HepG2 (cell line): ENCODE measurements around the gene SLAMF8. TPM values are rescaled to one million over a fixed set of nuclear protein-coding genes. Genes with fewer than 3 reads are reported as not detected.

Experiments used
- ATAC-seq: fragments of 200-7000 bp; cut with Tn5 transposase; 3 replicates; pipeline ENCODE4 v1.9.1; 2020; ENCODE audit warnings: mild to moderate bottlenecking, moderate library complexity
- BruUV-seq: library from RNA; stranded (reverse); fragments of 400-500 nt; replicated peaks from 2 replicates; lab custom pipeline; 2021; lab: Mats Ljungman, UMichigan
- CTCF ChIA-PET: fragments of 300-600 bp; formaldehyde crosslinking; extraction: SDS; loops from one replicate; lab custom pipeline; 2021; ENCODE audit warnings: low total read pairs, inconsistent platforms, low intra/inter-chr PET ratio; lab: Yijun Ruan, JAX
- POLR2A ChIA-PET: fragments of 350-600 bp; sonication (Branson Sonifier 250); formaldehyde crosslinking; loops from one replicate; lab custom pipeline; 2020; ENCODE audit warnings: antibody characterized with exemption, inconsistent platforms; lab: Yijun Ruan, JAX
- DNase-seq: peaks from one replicate; pipeline ENCODE4 v3.0.0-alpha.2; 2015; ENCODE audit warnings: low spot score
- FAIRE-seq: peaks from 3 replicates; lab custom pipeline; 2011; peaks lifted over from hg19 to GRCh38; lab: Jason Lieb, UNC
- H2AFZ ChIP-seq: one replicate; pipeline ENCODE4 v1.6.1; 2011; ENCODE audit warnings: low read length, inconsistent platforms
- H3K27ac ChIP-seq: fragments of 300-600 bp; 3 replicates; pipeline ENCODE4 v1.8.0; 2011; ENCODE audit warnings: mixed run types, mild to moderate bottlenecking, mixed read lengths, low read length, inconsistent platforms; ENCODE audit not compliant: insufficient read depth; ENCODE audit errors: extremely low read length
- H3K27me3 ChIP-seq, 2 experiments: fragments of 200-600 bp in 1 of 2; 2 replicates in 1 of 2; 3 replicates in 1 of 2; pipeline versions ENCODE4 v1.6.0 to v1.8.0; 2011; ENCODE audit warnings: low read length in 2 of 2, mild to moderate bottlenecking in 2 of 2, moderate library complexity in 2 of 2, inconsistent platforms in 1 of 2; ENCODE audit not compliant: insufficient read depth in 2 of 2, control insufficient read depth in 1 of 2
- H3K36me3 ChIP-seq, 2 experiments: fragments of 200-600 bp in 1 of 2; replicated peaks in 1 of 2; 2 replicates in 1 of 2; 3 replicates in 1 of 2; pipeline versions ENCODE4 v1.5.1 to v1.8.0; 2011; ENCODE audit warnings: low read length in 2 of 2, inconsistent platforms in 1 of 2; ENCODE audit not compliant: insufficient read depth in 2 of 2, control insufficient read depth in 1 of 2
- H3K4me1 ChIP-seq: 2 replicates; pipeline ENCODE4 v1.5.1; 2012; ENCODE audit warnings: low read length, inconsistent platforms; ENCODE audit not compliant: insufficient read depth
- H3K4me2 ChIP-seq: 2 replicates; pipeline ENCODE4 v1.6.0; 2011; ENCODE audit warnings: low read depth, low read length, inconsistent platforms
- H3K4me3 ChIP-seq, 3 experiments: fragments of 200-600 bp in 1 of 3; sonication (generic), shearing (Covaris generic) in 1 of 3; replicated peaks in 1 of 3; 2 replicates each; pipeline ENCODE4 v1.5.1; 2011 to 2016; ENCODE audit warnings: low read length in 3 of 3, inconsistent platforms in 2 of 3, low read depth in 2 of 3, mild to moderate bottlenecking in 2 of 3, control low read depth in 1 of 3, mixed read lengths in 1 of 3; ENCODE audit not compliant: insufficient read depth in 1 of 3
- H3K79me2 ChIP-seq: one replicate; pipeline ENCODE4 v1.6.1; 2011; ENCODE audit warnings: low read length, inconsistent platforms; ENCODE audit not compliant: insufficient read depth
- H3K9ac ChIP-seq: 2 replicates; pipeline ENCODE4 v1.6.0; 2011; ENCODE audit warnings: mild to moderate bottlenecking, low read depth, low read length, inconsistent platforms; ENCODE audit not compliant: insufficient read depth
- H3K9me3 ChIP-seq: 2 replicates; pipeline ENCODE4 v1.5.1; 2012; ENCODE audit warnings: mild to moderate bottlenecking, low read length
- H4K20me1 ChIP-seq: 2 replicates; pipeline ENCODE4 v1.6.0; 2011; ENCODE audit warnings: inconsistent platforms, mild to moderate bottlenecking, low read length, moderate library complexity; ENCODE audit not compliant: insufficient read depth
- AGO2 ChIP-seq: fragments of 200-400 bp; formaldehyde crosslinking; optimal IDR thresholded peaks from 2 replicates; pipeline ENCODE3; 2017; ENCODE audit warnings: mild to moderate bottlenecking, low read depth, low read length, moderate library complexity
- AKNA ChIP-seq: sonication (generic); formaldehyde crosslinking; IDR thresholded peaks from 2 replicates; pipeline ENCODE4 v1.4.0; 2020; ENCODE audit warnings: missing genetic modification reagents, borderline replicate concordance
- DBP ChIP-seq: sonication (generic); formaldehyde crosslinking; IDR thresholded peaks from 2 replicates; pipeline ENCODE4 v1.4.0; 2020; ENCODE audit warnings: missing genetic modification reagents; ENCODE audit errors: not compliant biosample characterization
- GLI4 ChIP-seq: sonication (generic); formaldehyde crosslinking; IDR thresholded peaks from 2 replicates; pipeline ENCODE4 v1.5.1; 2020; ENCODE audit warnings: missing genetic modification reagents, mild to moderate bottlenecking, moderate library complexity, borderline replicate concordance
- HBP1 ChIP-seq: IDR thresholded peaks from 2 replicates; pipeline ENCODE4 v1.6.1; 2016; ENCODE audit warnings: low read depth, control low read depth
- HCFC1 ChIP-seq: fragments of 150-350 bp; IDR thresholded peaks from 2 replicates; pipeline ENCODE4 v1.6.1; 2014; ENCODE audit warnings: low read depth, low read length
- NFE2 ChIP-seq: sonication (generic); formaldehyde crosslinking; IDR thresholded peaks from 2 replicates; pipeline ENCODE4 v1.4.0; 2020; ENCODE audit warnings: missing genetic modification reagents
- RBFOX2 ChIP-seq: fragments of 200-400 bp; formaldehyde crosslinking; IDR thresholded peaks from 2 replicates; pipeline ENCODE4 v1.6.1; 2017; ENCODE audit warnings: low read depth, mild to moderate bottlenecking, low read length
- SIN3A ChIP-seq: IDR thresholded peaks from 2 replicates; pipeline ENCODE4 v1.6.1; 2011; ENCODE audit warnings: low read depth, mild to moderate bottlenecking, control low read depth, low read length, borderline replicate concordance
- ZC3H13 ChIP-seq: sonication (generic); formaldehyde crosslinking; IDR thresholded peaks from 2 replicates; pipeline ENCODE4 v1.8.1; 2023; ENCODE audit warnings: mild to moderate bottlenecking, missing genetic modification reagents, moderate library complexity
- ZFP41 ChIP-seq: sonication (generic); formaldehyde crosslinking; IDR thresholded peaks from 2 replicates; pipeline ENCODE4 v1.4.0; 2020; ENCODE audit warnings: mild to moderate bottlenecking, missing genetic modification reagents, borderline replicate concordance
- ZMYM2 ChIP-seq: sonication (generic); formaldehyde crosslinking; IDR thresholded peaks from 2 replicates; pipeline ENCODE4 v1.8.0; 2022; ENCODE audit warnings: mild to moderate bottlenecking, missing genetic modification reagents
- ZMYM3 ChIP-seq: sonication (generic); formaldehyde crosslinking; IDR thresholded peaks from 2 replicates; pipeline ENCODE4 v1.5.1; 2020; ENCODE audit warnings: mild to moderate bottlenecking, missing genetic modification reagents
- ZNF337 ChIP-seq: sonication (generic); formaldehyde crosslinking; IDR thresholded peaks from 2 replicates; pipeline ENCODE4 v1.5.1; 2020; ENCODE audit warnings: missing genetic modification reagents, low read depth, mild to moderate bottlenecking, borderline replicate concordance
- ZNF598 ChIP-seq: sonication (generic); formaldehyde crosslinking; IDR thresholded peaks from 2 replicates; pipeline ENCODE4 v1.5.1; 2020; ENCODE audit warnings: mild to moderate bottlenecking, missing genetic modification reagents, borderline replicate concordance
- ZNF703 ChIP-seq: sonication (generic); formaldehyde crosslinking; IDR thresholded peaks from 2 replicates; pipeline ENCODE4 v1.5.1; 2020; ENCODE audit warnings: missing genetic modification reagents, mild to moderate bottlenecking, moderate library complexity, borderline replicate concordance
- ZNF709 ChIP-seq: sonication (generic); formaldehyde crosslinking; IDR thresholded peaks from 2 replicates; pipeline ENCODE4 v1.5.0; 2020; ENCODE audit warnings: mild to moderate bottlenecking, missing genetic modification reagents
- ZSCAN25 ChIP-seq: sonication (generic); formaldehyde crosslinking; IDR thresholded peaks from 2 replicates; pipeline ENCODE4 v1.8.0; 2022; ENCODE audit warnings: mild to moderate bottlenecking, missing genetic modification reagents
- WGBS: methylation state at CpG from one replicate; pipeline ENCODE4 v1.1.6; 2017; ENCODE audit warnings: low lambda C conversion rate; 5-methylcytosine and 5-hydroxymethylcytosine counted together
- in situ Hi-C: cut with HindIII; loops from 2 replicates; pipeline ENCODE4 v1.10.0; 2017; ENCODE audit warnings: low pct_unique_long_range_greater_than_20kb; ENCODE audit not compliant: extremely low pct_ligation_motif_present
- intact Hi-C: fragments of 100-400 bp; cut with micrococcal nuclease; formaldehyde crosslinking; loops from one replicate; pipeline ENCODE4 v1.10.0; 2022; ENCODE audit not compliant: unreplicated experiment
- polyA plus RNA-seq, 8 experiments: library from polyadenylated mRNA; depleted of rRNA in 3 of 8; stranded (reverse) in 7 of 8; unstranded in 1 of 8; fragments of >200 nt; fragmentation: Illumina TruSeq in 4 of 8; extraction: Trizol in 4 of 8; gene quantifications; 2 replicates each; pipeline versions ENCODE4 v1.2.1 to v1.2.3, GENCODE V29; 2011 to 2016; ENCODE audit warnings: low read depth in 4 of 8, missing spikeins in 1 of 8, mixed read lengths in 1 of 8; ENCODE audit not compliant: insufficient read depth in 1 of 8
- total RNA-seq, 5 experiments: library from RNA; depleted of rRNA; stranded (reverse); fragments of >200 nt; fragmentation: Illumina TruSeq; extraction: Trizol; gene quantifications; 2 replicates each; pipeline ENCODE4 v1.2.3, GENCODE V29; 2016; ENCODE audit warnings: low read depth in 1 of 5

SLAMF8 gene
- total and polyA plus RNA-seq, 2 of the 13 experiments (the other 11 are each of a cell fraction or from before 2014, with no cell fraction given): not detected

GRCh38 chr1:159879136-159879535 is 52.5 kb downstream of the SLAMF8 start:
- no peaks in the 10 kb centered on the region for H4K20me1 ChIP-seq
- no peak overlapping the region for H2AFZ ChIP-seq
- no peak overlapping the region for H3K4me2 ChIP-seq
- ATAC-seq (no peak), DNase-seq (no peak), FAIRE-seq (no peak)
- no peaks in the 10 kb centered on the region for H3K9me3 ChIP-seq
- ChIA-PET CTCF (no interaction called here), POLR2A (no interaction called here)
- H3K4me3 ChIP-seq: no peak overlapping the region
- in situ Hi-C loops: no loop called here
- no peak overlapping the region for H3K9ac ChIP-seq
- no peaks in the 10 kb centered on the region for H3K4me1 ChIP-seq
- no peak overlapping the region for H3K27ac ChIP-seq
- no peaks in the 10 kb centered on the region for H3K79me2 ChIP-seq
- BruUV-seq: no TSS peak
- H3K36me3 ChIP-seq: no peaks in the 10 kb centered on the region
- peaks cover 0 to 4% of the 10 kb centered on the region in 2 experiments; a peak in 3 of 5 replicates for H3K27me3 ChIP-seq
- intact Hi-C loops: no loop called here
- WGBS: 17% methylated on average over 3 of the region's 3 CpGs
- TF ChIP-seq ZNF598 (CRISPR knock-in tag): no peak
- TF ChIP-seq HBP1 (CRISPR knock-in tag): no peak
- TF ChIP-seq ZNF703 (CRISPR knock-in tag): no peak
- no peak for TF ChIP-seq ZSCAN25 (CRISPR knock-in tag)
- no peak for TF ChIP-seq RBFOX2
- no peak for TF ChIP-seq GLI4
- no peak for TF ChIP-seq AGO2
- no peak for TF ChIP-seq ZFP41 (CRISPR knock-in tag)
- TF ChIP-seq HCFC1: no peak
- no peak for TF ChIP-seq ZNF337 (CRISPR knock-in tag)
- TF ChIP-seq ZMYM3: no peak
- no peak for TF ChIP-seq ZNF709 (CRISPR knock-in tag)
- no peak for TF ChIP-seq DBP
- TF ChIP-seq ZC3H13 (CRISPR knock-in tag): no peak
- TF ChIP-seq AKNA: no peak
- no peak for TF ChIP-seq NFE2 (CRISPR knock-in tag)
- TF ChIP-seq ZMYM2 (CRISPR knock-in tag): no peak
- TF ChIP-seq SIN3A: no peak
